ENCODE data around the gene SLC5A10. TPM values are rescaled to one million over a fixed set of nuclear protein-coding genes. Genes with fewer than 3 reads are reported as not detected.

SLC5A10 gene
- polyA plus RNA-seq, 1 donor from 2014 or later = not detected

- Histone ChIP-seq H3K9ac (ENCODE audit: low read length) (no peak overlapping the region), H3K79me2 (replicated peaks; ENCODE audit: insufficient read depth, low read length) (no peaks in the 10 kb centered on the region)
Observed at GRCh38 chr17:19002805-19003542, 51.0 kb downstream of the SLC5A10 start.

More at GRCh38 chr17:19002805-19003542, 51.0 kb downstream of the SLC5A10 start:
- TF ChIP-seq REST (IDR thresholded peaks at IDR 0.05; ENCODE audit: borderline replicate concordance) (no peak), RAD21 (conservative IDR thresholded peaks at IDR 0.05) (no peak), MXI1 (conservative IDR thresholded peaks at IDR 0.05; ENCODE audit: poor library complexity, severe bottlenecking) (no peak), TAF1 (IDR thresholded peaks at IDR 0.05; ENCODE audit: low read depth) (no peak), SMC3 (conservative IDR thresholded peaks at IDR 0.05; ENCODE audit: poor library complexity) (no peak), POLR2AphosphoS5 (IDR thresholded peaks at IDR 0.05) (no peak), EZH2 (IDR thresholded peaks at IDR 0.05; ENCODE audit: borderline replicate concordance, insufficient read depth, low read length, poor library complexity, severe bottlenecking) (no peak), EP300 (conservative IDR thresholded peaks at IDR 0.05; ENCODE audit: poor library complexity, severe bottlenecking) (no peak)
- TF ChIP-seq, protein P1, sequence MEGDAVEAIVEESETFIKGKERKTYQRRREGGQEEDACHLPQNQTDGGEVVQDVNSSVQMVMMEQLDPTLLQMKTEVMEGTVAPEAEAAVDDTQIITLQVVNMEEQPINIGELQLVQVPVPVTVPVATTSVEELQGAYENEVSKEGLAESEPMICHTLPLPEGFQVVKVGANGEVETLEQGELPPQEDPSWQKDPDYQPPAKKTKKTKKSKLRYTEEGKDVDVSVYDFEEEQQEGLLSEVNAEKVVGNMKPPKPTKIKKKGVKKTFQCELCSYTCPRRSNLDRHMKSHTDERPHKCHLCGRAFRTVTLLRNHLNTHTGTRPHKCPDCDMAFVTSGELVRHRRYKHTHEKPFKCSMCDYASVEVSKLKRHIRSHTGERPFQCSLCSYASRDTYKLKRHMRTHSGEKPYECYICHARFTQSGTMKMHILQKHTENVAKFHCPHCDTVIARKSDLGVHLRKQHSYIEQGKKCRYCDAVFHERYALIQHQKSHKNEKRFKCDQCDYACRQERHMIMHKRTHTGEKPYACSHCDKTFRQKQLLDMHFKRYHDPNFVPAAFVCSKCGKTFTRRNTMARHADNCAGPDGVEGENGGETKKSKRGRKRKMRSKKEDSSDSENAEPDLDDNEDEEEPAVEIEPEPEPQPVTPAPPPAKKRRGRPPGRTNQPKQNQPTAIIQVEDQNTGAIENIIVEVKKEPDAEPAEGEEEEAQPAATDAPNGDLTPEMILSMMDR (IDR thresholded peaks at IDR 0.05; ENCODE audit: poor library complexity, severe bottlenecking) = no peak
- Histone ChIP-seq H4K20me1 (ENCODE audit: insufficient read depth) (no peaks in the 10 kb centered on the region), H3K36me3 (ENCODE audit: insufficient read depth, low read length) (no peaks in the 10 kb centered on the region), H3K4me3 (ENCODE audit: low read length) (no peak overlapping the region), H3K27me3 (ENCODE audit: insufficient read depth, low read depth, low read length) (peaks cover 17% of the 10 kb centered on the region), H3K9me3 (ENCODE audit: low read length) (peaks cover 6% of the 10 kb centered on the region), H3K27ac (ENCODE audit: low read length) (no peak overlapping the region), H2AFZ (ENCODE audit: low read depth, low read length) (no peak overlapping the region), H3K9me2 (ENCODE audit: insufficient read depth, low read length) (no peaks in the 10 kb centered on the region), H3F3A (ENCODE audit: insufficient read depth, low read length, poor library complexity, severe bottlenecking) (no peaks in the 10 kb centered on the region), H3K4me2 (ENCODE audit: low read length) (no peak overlapping the region)

Data from neural cell (in vitro differentiated cells).